Glomerular endothelial cell (primary cell): ENCODE results near the gene TENM3. TPM values are rescaled to one million over a fixed set of nuclear protein-coding genes. Genes with fewer than 3 reads are reported as not detected.

Experiments
- DNase-seq: peaks from one replicate; pipeline ENCODE4 v3.0.0-alpha.2; 2011; ENCODE audit warnings: low read depth, low spot score; ENCODE audit errors: extremely low read depth
- total RNA-seq: library from RNA; depleted of rRNA; stranded (reverse); fragments of >200 nt; gene quantifications from 2 replicates; pipeline ENCODE4 v1.2.3, GENCODE V29; 2015

Gene TENM3
- total RNA-seq, 1 donor from 2014 or later, result 40.3 TPM

DNA sequence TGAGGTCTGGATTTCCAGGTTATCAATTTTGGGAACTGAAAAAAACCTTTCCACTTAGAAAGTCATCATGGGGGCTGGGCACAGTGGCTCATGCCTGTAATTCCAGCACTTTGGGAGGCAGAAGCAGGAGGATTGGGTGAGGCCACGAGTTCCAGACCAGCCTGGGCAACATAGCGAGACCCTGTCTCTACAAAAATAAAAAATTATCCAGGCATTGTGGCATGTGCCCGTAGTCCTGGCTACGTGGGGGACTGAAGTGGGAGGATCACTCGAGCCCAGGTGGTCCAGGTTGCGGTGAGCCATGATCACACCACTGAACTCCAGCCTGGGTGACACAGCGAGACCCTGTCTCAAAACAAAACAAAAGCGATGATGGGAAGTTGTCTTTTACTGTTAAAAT, 7.9 kb downstream of the TENM3 start:
- no peak for DNase-seq

DNA sequence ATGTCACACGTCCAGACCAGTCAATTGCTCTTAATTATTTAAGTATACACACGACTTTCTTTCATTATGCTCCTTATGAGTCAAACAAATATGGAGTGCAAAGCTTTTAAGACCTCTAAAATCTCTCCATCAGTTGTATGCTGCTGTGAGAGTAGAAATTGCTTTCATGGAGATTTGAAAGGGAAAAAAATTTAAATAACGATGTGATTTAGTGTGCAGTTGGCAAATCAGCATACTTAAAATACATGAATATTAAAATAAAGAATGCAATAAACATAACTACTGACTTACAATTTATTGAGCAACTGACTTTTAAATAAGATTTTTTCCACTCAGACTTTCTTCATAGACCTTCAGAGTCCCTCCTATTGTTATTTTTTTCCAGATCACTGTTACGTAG, 9.0 kb downstream of the TENM3 start:
- no peak for DNase-seq

DNA sequence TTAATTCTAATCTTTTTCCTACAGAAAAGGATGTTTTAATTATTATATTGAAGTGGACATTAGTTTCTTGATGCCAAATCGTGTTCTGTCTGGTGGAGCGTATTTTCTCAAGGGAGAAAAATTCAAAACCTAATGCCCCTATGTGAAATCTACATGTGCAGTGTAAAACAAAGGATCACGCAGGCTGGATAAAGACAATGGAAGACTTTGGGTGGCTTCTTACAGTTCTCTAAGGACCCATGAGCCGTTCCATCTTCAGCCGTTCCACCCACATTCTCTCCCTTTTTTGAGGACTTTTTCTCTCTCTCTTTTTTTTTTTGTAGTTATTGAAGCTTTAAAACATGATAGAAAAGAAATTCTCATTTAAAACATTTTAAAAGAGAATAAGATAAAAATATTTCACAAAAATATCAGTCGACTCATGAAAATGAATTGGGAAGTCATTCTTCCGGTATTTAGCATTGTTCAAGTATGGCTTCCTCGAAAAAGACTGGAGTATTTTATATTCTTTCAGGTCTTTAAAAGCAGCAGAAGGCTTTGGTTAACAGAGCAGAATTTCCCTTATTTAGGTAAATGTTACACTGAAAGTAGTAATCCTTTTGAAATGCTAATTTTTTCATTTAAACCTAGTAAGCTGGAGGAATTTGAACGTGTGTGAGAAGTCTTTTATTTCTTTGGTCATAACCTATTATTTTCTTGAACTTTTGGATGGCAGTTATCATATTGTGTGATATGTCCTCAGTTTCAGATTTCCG, 11.0 kb downstream of the TENM3 start:
- DNase-seq, result no peak

DNA sequence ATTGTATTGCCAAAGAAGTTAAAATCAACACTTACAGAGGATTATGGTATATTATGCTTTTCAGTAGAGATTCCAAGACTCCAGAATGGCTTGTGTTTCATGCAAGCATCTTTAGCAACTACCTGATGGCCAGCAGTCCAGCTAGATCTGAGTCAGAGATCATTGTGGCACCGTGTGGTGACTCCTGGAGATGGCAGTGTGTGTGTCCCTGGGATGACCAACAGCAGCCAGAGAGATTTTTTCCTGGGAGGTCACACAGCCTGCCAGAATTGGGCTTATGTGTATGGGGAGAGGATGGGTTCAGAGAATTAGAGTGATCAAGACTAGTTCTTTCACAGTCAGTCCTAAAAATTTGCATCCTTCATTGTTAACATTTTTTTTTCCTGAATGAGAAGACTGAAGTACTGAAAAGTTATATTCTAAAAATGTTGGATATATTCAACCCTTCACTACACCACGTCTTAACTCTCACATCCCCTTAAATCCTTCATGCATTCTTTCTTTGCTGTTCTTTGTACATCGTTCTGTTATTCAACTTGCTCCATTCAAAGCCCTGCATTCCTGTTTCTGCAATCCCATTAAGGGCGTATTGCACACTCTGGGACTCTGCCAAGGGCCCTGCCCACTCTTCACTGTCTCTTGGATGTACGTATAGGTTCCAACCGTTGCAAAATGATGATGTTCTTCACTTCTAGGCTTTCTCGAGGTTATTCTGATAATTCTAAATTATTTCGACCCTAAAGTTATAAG, 12.4 kb downstream of the TENM3 start:
- DNase-seq, result no peak

DNA sequence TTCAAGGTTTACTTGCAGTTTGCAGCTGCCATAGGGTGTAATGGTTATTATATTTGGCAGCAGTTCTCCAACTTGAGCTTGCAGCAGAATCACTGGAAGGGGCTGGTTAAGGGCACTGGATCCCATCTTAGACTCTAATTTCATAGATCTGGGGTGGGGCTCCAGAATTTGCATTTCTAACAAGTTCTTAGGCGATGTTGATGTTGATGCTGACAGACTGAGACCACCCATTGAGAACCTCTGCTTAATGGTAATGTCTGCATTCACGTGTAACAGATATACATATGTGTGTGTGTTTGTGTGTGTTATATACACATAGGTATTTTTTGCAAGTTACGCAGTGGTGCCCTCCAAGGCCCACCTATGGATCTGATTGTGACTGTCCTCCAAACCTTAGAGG, 13.8 kb downstream of the TENM3 start:
- no peak for DNase-seq

DNA sequence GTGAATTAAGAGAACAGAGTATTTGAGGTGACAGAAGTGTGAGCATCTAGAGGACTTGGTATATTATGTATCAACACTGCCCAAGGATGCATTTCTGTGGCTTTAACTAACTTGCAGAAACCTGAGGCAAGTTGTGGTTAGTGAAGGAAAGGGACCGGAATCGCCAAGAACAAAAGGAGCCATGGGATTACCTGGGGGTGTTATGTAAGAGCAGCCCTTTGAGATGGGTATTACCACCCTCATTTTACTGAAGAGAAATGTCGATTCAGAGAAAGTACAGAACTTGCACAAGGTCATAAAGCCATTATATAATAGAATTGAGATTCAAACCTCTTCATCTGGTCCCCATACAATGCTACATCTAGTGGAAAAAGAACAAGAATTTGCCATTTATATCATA, 14.3 kb downstream of the TENM3 start:
- no peak for DNase-seq

DNA sequence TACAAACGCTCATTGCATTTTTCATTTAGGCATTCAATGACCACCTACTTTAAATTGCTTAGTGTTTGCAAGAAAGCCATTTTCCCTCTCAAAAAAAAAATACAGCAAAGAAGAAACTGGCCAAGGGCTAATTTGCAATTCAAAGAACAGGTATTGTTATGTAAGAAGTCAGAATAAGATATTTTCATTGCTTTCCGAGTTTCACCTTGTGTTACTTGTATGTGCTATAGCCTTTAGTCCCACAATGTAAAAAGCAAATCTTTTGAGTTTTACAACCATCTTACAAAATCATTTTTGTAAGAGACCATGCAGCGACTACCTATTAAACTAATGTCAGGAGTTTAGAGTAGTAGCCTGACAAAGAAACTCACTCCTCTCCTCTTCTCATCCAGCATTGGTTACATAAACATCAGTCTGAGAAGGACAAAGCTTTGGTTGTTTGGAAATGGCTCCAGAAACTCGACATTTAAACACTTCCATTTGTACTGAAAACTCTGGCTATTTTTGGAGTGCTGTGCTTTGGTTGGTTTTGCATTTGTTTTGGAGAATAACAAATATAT, 15.3 kb downstream of the TENM3 start:
- DNase-seq, result no peak

DNA sequence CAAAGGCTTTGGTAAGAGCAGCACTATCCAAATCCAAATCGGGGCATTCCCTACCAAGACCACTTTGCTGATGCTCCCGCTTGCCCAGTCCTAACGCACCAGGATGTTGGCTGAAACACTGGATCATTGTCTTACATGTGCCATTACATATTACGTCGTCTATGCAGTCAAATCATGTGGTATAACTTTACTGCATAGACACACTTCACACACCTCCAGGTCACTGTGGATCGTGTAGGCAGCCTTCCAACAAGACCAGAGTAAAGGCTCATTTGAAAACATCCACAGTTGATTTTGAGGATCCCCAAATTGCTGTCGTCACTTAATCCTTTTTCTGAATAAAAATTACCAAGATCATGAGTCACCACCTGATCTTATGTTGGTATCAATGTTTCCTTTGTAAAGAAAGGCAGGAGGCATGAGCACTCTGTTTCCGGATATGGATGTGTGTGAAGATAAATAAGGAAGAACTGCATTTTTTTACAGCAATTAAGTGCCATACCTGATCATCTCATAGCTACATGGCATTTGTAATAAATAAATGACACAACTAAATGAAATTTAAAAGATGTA, 18.5 kb downstream of the TENM3 start:
- DNase-seq, result no peak

DNA sequence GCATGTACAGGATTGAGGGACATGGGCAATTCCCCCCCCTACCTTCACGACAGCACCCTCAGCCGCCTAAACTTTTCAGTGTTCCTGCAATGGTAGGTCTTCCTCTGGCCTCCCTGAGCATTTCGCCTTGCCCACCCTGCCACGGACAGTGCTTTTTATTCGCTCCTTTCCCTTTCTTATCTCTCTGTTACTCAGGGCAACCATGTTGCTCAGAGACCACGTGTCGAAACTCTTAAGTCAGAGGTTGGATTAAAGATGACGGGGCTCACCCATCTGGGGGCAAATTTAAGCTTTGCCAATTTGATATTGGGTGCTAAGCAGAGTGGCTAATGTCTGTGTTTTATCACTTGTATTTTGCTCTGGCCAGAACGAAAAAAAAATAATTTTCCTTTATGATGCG, 20.4 kb downstream of the TENM3 start:
- DNase-seq, result no peak

DNA sequence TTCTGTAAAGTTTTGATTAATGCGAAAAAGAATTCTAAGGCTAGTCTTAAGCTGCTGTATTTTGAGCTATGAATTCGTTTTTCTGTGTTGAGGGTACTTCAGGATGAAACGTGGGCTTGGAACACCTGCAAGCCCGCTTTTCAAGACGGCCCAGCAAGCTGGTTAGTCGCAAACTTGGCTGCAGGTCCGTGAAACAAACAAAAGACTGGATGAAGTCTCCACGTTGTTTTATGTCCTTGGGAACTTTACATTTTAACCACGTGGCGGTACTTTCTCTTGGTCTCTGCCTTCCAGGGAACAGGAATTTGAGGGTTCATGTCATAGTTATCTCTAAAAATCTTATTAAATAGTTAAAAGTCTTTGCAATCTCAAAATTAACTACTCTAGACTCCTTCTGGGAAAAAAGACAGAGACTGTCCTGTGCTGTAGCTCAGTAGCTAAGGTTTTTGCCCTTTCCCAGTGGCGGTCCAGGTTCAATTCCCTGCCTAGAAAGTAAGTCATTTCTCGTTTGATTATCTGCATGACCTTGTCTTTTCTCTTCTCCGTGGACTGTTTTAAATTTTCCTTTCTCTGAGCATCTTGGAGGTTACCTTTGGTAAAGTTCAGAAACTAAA, 21.0 kb downstream of the TENM3 start:
- no peak for DNase-seq

DNA sequence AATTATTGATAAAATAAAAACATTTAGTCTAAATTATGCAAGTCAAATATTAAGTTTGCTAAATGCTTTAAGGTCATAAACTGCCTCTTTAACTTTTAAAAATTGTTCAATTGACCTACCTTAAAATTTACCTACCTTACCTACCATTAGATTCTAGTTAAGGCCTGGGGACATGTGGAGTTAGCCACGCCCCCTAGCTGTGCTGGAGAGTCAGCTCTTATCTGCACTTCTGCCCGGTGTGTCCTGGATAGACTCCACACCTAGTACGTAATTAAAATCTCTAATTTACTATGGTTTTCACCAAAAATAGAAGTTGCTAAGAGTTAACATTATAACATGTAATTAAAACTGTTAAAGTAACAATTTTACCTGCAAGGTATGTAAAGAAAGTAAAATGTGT, 22.7 kb downstream of the TENM3 start:
- DNase-seq, result no peak

DNA sequence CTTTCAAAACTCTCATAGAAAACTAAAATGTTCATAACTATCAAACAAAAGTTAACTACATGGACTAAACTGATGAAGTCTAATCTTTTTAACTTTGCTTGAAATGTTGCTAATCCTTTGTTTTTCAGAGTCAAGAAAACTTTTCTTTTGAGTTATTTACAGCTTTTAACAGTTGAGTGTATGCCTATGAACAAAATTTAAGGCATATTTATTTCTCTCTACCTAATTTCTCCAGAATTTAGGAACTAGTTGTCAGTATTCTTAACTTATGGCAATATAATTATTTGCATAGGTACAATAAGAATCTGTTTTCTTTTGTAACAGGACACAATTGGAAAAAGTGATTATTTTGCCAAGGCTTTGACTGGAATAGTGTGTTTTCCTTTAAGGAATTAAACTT, 23.8 kb downstream of the TENM3 start:
- DNase-seq, result no peak

DNA sequence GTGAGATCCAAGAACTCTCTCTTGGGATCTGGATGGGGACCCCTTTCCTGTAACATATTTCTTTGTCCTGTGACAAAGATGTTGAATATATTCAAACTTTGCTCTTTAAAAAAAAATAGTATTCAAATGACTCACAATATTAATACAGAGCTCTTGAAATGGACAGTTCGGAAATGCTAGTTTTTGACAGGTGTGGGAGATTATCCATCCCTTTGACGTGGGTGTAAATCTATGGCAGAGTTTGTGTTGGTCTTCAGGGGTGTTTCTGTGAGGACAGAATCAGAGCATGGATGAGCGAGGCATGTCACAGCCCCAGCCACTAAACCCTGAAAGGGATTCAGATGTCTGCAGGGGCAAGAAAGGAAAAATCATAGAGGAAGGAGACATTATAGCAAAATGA, 25.8 kb downstream of the TENM3 start:
- DNase-seq, result no peak

DNA sequence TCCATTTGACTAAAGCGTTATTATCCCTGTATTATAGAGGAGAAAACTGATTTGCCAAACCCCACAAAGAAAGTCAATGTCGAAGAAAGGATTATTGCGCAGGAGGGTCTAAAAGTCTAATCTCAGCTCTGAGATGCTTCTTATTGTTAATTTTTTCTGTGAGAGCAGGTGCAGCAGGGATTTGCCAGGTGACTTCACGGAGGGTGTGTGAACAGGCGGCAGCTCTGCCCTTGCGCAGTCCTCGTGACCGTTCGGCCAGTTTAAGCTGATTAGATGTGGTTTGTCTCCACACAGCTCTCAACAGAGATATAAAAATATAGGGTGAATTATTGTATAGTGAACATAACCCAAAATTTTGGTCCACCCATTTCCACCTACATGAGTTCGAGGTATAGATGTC, 28.5 kb downstream of the TENM3 start:
- no peak for DNase-seq

DNA sequence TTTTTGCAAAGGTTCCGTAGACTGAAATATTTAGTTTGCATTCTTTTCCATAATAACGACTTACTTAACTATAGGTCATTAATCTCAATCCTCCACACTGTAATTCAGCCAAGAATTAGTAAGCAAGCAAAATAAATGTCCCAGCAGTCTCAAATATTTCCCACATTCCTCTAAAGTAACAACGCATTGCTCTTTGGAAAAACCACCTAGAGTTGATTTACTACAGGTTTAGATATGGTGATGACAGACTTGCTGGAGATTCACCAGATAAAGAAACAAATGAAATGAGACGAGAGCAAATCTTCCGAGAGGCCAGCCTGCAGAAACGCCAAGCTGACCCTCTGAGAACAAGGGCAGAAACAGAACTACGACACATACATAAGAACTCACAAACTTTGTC, 28.9 kb downstream of the TENM3 start:
- no peak for DNase-seq

DNA sequence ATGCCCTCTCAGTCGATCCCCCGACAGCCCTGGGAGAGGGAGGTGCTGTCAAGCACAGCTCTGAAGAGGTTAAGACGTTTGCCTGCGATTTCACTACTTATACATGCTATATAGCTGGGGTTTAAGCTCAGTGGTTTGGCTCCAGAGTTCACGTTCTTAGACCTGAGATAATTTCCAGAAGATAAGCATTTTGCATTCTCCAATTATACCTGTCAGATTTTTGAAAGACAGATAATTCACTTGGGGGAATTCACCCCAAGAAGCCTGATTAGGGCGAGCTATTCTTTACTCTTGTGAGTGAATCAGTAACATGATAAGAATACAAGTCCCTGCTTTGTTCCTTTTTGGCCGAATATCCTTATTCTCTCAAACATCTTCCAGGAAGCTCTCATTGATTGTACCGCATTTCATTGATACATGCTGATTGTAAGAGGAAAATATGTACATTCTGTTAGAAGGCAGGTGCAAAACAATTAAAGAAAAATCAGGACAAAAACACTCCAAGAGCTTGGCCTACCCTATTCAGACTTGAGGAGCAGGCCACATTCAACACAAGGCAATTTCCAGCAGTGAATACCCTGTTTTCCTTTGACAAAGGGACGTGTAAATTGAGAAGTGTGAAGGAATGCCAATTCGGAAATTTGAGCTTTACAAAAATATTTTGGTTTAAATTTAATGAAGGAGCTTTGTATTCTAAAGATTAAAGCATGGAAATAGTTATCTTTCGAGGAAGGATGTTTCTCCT, 30.2 kb downstream of the TENM3 start:
- DNase-seq, result no peak

DNA sequence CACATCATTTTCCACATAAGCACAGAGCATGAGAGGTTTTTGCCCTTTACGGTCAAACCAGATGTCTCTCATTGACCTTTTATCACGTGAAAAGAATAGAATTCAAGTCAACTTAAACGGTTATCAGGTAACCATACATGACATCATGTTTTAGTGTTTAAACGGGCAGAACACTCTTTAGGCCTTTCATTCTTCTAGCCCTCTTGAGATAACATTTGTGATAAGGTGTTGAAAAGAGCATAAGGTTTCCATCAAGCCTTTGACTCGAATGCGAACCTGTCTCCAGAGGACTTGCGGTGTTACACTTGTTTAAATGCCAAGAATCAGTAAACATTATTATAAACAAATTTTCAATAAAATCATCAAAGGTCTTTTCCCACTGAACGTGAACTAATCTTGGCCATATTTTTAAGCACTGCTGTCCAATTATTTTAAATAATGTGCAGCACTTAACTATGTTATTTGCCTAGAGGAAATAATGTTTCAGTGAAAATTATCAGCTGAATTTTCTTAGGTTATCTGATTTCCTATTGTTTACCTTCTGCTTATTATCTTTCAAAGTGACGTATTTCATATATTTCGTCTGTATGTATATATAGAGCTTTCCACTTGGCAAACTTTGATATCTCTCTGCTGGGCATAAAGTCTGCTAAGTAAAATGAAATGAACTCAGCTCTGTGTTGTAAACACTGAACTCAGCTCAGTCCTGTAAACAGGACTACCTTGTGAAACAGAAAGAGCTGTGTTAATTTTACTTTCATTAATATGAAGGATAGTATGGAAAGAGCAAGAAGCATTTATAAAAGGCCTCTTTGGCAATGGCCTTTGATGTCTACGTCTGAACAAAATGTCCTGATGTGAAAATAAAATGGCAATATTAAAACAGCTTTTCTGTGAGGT, 33.3 kb downstream of the TENM3 start:
- DNase-seq, result no peak

DNA sequence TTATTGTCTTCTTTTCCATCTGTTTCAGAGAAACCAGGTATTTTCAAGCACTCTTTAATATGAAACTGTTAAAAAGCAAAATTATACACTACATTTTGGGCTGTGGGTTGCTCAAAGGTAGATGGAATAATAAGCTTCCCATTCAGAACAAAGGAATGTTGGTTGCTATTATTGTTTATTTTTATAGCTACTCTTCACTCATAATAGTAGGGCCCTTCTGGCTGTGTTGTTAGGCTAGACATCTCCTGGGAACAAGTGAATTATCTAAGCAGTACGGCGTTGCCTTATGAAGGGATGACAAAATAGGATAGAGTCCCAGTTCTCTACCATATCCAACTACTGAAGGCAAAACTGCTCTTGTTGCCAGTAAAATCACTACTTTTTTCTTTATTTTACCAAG, 34.2 kb downstream of the TENM3 start:
- no peak for DNase-seq

DNA sequence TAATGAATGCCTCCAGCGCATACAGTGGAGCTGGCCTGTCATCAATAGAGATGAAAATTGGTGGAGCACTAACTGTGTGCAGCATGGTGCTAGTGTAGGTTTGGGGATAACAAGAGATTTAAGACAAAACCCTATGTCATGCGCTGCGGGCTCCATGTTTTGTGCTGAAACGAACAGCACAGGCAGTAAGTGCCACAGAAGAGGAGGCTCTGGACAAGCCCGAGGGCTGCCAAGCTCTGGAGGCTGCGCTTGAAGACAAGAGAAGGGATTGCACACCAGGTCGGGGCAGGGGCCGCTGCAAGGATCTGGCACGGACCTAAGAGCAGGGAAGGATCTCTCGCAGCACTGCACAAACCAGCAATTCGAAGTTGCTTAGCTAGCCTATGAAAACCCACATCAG, 35.5 kb downstream of the TENM3 start:
- DNase-seq, result no peak
